ENCODE data around the gene LRRC75B. TPM values are rescaled to one million over a fixed set of nuclear protein-coding genes. Genes with fewer than 3 reads are reported as not detected.

Gene LRRC75B
- polyA plus RNA-seq, 5 donors: 23.1 to 44.0 (median 34.5) TPM

DNA sequence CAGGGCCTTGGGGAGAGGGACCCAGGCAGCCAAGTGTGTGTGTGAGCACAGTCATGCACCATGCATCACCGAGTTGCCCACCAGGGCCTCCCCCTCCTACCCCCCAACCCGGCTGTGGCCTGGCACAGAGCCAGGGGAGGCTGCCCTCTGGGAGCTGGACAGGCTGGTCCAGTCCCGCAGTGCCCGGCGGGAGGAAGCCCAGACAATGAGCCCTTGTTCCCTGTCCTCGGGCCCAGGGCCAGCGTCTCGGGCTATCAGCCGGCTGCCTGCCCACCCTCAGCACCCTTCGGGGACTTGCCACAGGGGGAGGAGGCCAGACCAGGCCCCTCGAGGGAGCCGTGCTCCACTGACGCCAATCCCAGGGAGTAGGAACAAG is 4.5 kb downstream of the LRRC75B start:
- DNase-seq: no peak

DNA sequence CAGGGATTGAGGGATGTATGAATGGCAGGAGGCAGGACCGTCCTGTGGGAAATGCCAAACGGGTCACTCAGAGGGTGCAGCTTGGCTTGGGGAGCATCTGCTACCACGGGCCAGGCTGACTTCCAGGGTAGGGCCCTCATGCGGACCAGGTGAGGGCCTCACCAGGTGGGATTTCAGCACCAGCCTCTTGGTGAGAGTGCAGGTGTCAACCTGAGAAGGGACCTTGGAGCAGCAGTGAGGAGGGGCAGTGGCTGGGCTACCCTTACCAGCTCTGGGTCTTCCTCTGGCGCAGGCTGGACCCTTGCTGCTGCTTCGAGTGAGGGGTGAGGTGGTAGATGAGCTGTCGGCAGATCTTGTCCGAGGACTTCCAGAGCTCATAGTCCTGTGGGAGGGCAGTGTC is 4.9 kb downstream of the LRRC75B start:
- DNase-seq: no peak

DNA sequence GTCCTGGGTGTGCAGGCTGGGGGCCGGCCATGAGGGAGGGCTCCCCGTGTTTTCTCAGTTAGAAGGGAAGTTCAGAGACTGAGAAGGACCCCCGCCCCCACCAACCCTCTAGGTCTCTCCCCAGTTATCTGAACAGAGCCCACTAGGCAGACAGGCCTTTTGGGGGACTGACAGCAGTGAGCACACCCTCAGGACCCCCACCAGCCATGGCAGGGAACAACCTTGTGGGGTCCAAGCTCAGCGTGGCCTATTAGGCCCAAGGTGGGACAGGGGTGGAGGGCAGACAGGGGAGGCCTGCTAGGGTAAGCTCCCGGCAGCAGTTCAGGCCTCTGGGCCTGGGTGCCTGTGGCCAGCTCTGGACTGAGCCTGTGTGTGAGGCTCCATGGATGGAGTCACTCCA is 5.6 kb downstream of the LRRC75B start:
- DNase-seq: no peak

DNA sequence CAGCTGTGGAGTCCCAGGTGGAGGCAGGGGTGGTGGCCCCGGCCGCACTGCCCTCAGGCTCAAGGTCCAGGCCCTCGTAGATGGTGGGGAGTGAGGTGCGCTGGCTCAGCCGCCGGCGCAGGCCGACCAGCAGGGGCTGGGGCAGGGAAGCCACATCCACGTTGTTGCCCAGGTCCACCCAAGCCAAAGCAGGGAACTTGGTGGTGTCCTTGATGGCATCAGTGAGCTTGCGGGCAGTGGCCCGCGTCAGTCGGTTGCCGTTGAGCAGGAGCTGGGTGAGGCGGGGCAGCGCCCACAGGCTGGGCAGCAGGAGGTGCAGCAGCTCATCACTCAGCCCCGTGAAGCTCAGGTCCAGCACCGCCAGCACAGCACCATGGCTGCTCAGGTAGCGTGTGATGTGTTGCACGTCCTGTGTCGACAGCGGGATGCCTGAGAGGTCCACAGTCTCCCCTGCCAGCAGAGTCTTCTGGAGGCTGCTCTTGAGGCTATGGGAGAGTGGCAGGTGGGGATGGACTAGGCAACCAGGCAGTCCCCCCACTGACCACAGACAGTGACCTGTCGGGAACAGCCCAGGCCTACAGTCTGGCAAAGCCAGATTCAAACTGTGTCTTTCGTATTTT is 6.8 kb downstream of the LRRC75B start:
- DNase-seq: no peak

DNA sequence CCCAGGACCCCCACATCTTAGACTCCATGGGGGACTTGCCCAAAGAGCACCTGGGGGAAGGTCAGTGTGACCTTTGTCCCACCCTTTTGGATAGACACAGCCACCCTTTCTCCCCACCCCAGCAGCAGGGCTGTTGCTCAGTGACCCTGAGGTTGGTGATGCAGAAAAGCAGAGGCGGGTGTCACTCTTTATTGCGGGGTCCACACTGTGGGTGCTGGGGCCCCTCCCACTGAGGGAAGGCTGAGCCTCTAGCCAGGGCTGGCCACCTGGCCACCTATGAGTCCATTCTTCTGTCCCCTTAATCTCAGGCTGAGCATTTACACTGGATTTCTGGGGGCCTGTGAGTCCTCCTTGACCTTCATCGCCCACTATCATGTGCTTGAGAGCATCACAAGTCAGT is 7.4 kb downstream of the LRRC75B start:
- no peak for DNase-seq

DNA sequence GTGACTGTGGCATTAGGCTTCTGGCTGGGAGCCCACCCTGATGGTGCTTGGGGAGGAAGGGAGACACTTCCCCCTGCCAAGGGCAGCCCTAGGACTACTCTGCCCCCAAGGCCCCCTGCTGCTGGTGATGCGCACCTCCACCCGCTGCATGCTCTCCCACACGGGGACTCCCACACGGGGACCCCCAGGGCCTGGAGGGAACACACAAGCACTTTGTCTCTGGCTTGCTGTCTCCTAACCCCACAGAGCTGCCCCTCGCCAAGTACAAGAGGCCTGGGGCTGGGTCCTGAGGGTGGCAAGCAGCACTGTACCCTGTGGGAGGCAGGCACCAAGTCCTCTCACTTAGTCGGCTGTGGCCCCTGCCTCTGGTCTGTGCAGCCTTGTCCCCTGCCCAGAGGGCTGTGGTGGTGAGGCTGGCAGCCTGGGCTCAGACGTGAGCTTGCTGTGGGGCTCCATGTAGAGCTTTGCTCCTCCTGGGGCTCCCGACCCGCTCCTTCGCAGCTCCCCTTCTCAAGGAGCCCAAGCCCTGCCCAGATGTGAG is 7.9 kb downstream of the LRRC75B start:
- DNase-seq: no peak

DNA sequence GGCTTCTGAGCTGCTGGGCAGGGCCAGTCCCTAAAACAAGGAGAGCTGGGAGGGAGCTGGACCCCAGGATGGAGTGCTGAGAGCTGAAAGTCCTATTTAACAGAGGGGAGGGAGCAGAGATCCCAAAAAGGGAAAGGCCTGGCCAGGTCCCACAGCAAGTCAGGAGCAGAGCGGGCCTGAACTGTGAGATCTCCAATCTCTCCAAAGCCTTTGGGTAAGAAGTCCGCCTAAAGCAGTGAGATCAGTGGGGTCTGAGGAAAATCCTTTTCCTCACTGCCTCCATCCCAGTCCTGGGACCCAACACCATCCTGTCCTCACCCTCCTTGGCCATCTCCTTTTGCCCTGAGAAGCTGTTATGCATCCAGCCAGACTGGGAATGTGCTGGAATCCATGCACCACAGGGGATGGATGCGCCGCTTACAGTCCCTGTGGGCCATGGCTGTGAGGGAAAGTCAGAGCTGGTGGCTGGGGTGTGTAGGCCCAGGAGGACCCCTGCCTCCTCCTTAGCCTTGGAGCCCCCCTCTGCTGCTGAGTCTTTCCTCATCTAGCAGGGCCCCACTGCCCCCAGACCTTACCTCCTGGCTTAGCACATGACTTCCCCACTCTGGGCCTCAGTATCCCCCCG is 8.6 kb downstream of the LRRC75B start:
- DNase-seq: no peak

DNA sequence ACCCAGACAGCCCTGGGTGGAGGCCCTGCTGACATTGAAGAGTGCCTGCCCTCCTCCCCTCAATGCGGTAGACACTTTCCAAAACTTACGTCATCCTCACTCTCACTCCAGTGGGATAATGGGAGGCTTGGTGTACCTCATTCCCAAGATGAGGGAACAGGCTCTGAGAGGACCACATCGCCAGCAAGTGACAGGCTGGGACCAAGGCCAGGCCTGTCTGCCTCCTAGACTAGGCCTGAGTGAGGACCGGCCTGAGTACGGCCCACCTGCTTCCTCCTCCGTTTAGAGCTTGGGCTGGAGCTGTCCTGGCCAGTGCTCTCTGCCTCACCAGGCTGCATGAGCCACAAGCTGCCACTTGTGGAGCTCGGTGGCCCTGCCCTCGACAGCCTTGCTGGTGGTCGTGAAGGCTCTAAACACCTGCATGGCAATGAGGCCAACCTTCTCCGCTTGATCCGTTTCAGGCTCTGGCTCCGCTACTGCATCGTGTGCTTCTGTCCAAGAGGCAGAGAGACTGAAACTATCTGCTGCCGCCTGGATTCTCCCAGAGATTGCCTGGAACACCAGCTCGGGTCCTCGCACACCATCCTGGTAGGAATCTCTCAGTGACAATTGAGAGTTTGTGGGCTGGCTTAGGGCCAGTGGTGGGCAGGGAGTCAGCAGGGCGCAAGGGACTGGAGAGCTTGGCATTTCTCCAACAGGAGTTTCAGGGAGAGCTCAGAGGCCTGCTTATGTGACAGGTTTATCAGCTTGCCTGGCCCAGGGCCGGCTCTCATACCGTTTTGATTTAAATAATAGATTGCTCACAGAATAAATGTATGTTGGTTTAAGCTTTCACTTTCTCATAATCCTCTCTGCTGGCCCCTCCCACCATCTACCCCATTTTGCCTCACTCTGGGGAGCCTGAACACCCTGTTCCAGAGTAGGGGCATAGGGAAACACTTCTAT is 9.4 kb downstream of the LRRC75B start:
- no peak for DNase-seq

DNA sequence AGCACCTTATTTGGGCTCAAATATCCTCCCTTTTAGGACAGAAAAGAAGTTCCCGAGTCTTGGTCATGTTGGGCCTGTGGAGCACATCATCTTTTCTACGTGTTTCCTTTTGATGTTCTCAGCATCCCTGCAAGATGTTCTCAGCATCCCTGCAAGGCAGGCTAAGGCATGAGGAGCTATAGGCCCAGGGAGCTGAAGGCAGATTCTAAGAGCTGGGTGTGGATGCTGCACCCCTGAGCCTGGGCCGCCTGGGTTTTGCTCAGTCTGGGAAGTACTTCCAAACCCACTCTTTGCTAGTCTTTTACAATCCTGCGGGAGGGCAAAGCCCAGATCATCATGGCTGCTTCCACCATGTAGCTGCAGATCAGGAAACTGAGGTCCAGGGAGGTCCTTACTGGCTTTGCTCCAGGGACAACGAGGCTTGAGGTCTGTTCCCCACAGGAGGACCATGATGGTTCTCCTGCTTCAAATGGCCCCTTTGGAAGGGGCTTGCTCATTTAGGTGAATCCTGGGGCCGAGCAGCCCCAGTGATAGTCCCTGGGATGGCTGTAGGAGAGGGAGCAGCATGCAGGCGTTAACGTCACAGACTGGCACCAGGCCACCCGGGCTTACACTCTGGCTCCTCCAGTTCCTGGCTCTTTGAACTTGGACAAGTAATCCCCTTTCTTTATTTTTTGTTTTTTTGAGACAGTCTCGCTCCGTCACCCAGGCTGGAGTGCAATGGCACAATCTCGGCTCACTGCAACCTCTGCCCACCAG is 10.6 kb downstream of the LRRC75B start:
- no peak for DNase-seq

DNA sequence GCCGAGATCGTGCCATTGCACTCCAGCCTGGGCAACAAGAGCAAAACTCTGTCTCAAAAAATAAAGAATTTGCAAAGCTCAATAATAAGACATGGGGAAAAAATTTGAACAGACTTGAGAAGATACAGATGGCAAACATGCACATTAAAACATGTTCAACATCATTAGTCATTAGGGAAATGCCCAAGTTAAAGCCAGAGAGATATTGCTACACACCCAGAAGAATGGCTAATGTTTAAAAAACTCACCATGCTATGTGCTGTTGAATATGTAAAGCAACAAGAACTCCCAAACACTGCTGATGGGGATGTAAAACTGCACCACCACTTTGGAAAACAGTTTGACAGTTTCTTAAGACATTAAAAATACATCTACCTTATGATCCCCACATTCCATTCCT is 12.6 kb downstream of the LRRC75B start:
- no peak for DNase-seq

DNA sequence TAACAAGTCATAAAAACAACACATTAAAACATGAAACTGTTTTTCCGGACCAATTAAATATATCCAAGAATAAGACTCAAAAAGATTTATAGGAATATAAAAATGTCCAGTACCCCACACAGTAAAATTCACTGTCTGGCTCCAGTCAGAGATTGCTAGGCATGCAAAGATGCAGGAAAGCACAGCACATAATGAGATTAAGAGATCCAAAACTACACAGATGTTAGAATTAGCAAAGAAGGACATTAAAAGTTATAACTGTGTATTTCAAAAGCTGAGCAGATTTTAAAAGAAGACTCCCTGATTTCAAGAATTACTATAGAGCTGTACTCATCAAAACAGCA is 13.6 kb downstream of the LRRC75B start:
- no peak for DNase-seq

DNA sequence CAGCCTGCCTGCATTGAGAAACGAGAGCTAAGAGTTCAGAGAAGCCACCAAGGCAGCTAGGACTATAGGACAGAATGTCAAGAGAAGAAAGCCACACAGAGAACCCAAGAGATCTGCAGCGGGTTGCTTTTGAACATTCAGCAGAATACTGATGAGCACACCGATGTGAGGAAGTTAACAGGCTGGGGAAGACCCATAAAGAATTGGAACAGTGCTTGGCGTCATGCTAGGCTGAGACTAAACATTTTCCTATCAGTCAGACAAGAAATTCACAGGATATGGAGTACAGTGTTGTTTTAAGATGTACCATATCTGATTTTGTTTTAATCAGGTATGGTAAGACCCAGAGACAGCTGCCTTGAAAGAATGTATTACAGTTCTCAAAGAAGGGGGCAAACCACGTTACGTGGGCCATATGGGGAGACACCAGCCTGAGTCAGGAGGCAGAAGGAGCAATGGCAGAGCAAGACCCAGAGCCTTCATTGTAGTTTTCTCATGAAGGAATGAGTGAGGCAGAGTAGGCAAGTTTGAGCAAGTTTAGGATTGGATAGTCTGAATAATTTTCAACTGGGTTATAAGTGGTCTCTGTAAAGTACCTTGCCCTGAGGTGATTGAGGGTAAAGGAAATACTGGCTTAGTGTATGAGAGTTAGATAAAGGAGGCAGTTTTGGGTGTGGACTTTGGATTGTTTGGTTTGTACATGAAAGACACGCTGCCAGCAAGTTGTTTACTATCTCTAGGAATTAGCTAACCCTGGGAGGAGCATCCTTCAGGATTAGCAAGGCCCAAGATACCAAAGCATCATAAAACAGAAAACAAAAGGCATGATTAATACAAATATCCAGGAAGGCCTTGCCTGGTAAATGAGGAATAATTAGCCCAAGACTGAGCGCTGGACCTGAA is 14.3 kb downstream of the LRRC75B start:
- DNase-seq: no peak

DNA sequence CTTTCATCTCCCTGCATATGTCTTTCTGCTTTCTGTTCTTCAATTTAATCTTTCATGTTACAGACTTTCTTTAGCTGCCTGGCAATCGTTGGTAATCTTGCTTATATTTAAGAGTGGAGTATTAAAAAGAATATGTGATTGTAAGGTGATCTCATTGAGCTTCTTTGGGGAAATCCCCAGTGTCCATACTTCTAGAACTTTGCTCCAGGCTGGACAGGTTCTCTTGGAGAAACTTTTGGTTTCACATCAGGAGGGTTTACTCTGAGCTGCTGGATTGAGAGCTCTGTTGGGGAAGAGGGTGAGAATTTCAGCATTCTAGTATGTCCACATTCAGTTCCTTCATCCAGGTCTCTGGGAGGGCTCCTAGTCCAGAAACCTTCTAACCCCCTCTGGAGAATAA is 16.1 kb downstream of the LRRC75B start:
- no peak for DNase-seq

DNA sequence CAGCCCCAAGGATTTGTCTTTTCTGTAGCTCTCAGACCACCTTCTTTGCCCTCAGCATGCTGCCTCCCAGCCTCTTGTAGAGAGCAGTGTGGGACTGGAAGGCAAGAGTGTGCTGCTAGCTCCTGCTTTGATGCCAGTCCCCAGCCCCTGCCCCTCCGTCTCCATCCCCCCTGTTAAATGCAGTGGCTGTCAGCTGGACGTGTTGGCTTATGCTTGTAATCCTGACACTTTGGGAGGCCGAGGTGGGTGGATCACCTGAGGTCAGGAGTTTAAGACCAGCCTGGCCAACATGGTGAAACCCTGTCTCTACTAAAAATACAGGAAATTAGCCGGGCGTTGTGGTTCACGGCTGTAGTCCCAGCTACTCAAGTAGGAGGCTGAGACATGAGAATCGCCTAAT is 21.6 kb downstream of the LRRC75B start:
- DNase-seq: no peak

DNA sequence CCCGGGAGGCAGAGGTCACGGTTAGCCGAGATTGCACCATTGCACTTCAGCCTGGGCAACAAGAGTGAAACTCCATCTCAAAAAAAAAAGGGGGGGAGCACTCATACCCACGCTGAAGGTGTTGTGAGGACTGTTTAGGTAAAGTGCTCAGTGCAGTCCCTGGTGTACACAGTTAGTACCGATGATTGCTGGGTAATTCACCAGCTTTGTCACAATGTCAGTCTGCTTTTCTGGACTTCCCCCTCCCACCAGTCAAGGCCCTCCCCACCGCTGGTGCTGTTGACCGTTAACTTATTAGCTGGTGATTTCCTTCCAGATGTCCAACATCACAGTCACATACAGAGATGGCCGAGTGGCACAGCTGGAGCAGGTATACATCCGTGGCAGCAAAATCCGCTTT is 25.2 kb downstream of the LRRC75B start:
- no peak for DNase-seq

DNA sequence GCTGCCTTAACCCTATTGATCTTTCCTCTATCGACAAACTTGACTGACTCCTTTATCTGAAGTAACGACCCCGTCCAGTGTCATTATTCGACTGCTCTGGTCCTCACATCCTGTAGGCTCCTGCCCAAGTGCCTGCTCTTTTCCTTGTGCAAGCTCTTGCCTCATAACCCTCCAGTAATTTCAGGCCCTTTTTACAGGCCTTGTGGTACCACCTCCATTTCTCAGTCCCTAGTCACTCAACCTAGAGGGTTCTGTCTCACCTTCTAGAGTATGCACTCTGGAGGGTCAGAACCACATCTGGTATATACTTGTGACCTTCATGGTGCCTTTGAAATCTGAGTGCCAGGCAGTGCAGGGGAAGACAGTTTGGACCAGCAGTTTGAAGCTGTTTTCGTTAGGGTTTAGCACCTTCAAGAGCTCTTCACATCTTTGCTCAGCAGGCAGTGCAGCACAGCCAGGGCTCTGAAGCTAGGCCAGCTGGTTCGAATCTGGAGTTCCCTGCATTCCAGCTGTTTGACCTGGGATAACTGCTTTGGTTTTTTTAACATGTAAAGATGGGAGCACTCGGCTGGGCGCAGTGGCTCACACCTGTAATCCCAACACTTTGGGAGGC is 25.9 kb downstream of the LRRC75B start:
- no peak for DNase-seq

DNA sequence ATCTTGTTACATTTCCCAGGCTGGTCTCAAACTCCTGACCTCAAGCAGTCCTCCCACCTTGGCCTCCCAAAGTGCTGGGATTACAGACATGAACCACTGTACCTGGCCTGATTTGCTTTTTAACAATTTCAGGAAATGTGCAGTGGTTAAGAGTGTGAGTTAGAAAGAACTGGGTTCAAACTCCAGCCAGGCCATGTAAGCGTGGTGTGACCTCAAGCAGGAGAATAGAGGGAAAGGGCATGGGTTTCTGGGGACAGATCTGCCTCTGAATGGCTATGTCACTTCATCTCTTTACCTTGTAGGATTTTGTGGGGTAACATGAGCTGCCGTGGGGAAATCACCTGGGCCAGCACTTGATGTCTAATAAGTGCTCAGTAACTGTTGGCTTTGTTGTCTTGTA is 27.8 kb downstream of the LRRC75B start:
- no peak for DNase-seq

DNA sequence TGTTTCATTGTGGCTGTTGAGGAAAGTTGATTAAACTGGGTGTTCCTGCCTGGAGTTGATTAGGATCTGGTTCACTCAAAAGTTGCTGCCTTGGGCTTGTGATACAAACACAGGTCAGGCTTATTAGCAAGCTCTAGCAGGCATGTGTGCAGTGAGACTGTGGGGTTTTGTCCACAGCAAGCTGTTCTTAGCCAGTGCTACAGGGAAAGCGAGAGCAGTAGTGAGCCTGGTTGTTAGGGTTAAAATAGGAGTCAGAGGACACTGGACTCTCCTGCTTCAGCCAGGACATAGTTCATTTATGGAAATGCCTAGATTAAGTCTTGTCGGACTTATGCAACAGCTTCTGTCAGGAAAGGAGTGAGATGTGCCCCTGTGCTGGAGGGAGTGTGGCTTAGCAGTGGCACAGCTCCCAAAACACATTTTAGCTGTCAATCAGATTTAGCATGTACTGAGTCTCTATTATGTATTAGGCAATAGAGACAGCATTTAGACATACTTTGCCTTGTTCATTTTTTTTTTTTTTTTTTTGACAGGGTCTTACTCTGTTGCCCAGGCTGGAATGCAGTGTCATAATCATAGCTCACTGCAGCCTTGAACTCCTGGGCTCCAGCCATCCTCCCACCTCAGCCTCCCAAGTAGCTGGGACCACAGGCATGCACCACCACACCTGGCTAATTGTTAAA is 28.4 kb downstream of the LRRC75B start:
- DNase-seq: no peak

DNA sequence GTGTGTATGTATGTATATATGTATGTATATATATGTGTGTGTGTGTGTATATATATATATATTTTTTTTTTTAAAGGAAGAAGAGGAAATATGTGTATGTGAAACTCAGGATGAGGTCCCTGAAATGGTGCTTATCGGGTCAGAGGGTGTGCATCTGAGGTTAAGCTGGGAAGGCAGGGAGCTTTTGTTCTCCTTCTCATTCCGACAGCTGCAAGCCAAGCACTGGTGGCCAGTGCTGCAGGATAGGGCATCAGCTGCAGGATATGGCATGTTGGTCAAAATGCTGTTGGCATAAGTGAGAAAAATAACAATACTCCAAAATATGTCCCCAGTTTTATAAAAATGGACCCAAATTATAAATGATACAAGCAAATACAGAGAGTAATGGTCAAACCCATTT is 29.6 kb downstream of the LRRC75B start:
- DNase-seq: no peak

DNA sequence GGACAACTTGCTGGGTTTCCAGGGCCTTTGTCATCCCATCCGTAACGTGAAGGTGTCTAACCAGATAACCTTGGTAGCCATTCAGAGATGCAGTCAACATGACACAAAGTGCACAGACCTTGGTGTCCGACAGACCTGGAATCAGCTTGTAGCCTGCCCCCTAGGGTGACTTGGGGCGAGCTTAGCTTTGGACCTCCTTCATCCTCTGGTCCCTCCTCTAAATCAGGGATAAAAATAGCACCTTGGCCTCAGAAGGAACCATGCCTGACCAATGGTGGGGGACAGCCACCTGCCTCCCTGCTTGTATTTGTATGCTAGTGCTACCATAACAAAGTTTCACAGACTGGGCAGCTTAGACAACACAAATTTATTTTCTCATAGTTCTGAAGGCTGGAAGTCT is 33.4 kb downstream of the LRRC75B start:
- DNase-seq: no peak

Measured in right lung (tissue), 5 donors.